Sigmoid colon (tissue), 7 donors: ENCODE results near the gene DIP2C. TPM values are rescaled to one million over a fixed set of nuclear protein-coding genes. Genes with fewer than 3 reads are reported as not detected.

Experiments used
- DNase-seq: peaks from one replicate; pipeline ENCODE4 v3.0.0-alpha.2; 2019
- H3K27ac ChIP-seq, 4 donors: fragments of 200-600 bp; sonication (generic); one replicate each; pipeline ENCODE4 v1.5.1; 2016 to 2019; ENCODE audit warnings: mild to moderate bottlenecking in 1 of 4
- H3K27me3 ChIP-seq, 3 donors: fragments of 200-600 bp; sonication (generic); one replicate each; pipeline ENCODE4 v1.5.1; 2019; ENCODE audit warnings: mild to moderate bottlenecking in 1 of 3
- H3K36me3 ChIP-seq, 4 donors: fragments of 200-600 bp; sonication (generic); one replicate each; pipeline ENCODE4 v1.5.1; 2016 to 2019
- H3K4me1 ChIP-seq, 4 donors: fragments of 200-600 bp; sonication (generic); one replicate each; pipeline ENCODE4 v1.5.1; 2017 to 2019
- H3K4me3 ChIP-seq, 4 donors: fragments of 200-600 bp; sonication (generic); one replicate each; pipeline ENCODE4 v1.5.1; 2017 to 2019; ENCODE audit warnings: mild to moderate bottlenecking in 2 of 4, moderate library complexity in 1 of 4
- H3K9me3 ChIP-seq, 4 donors: fragments of 200-600 bp in 3 of 4; sonication (generic) in 3 of 4; one replicate each; pipeline versions ENCODE4 v1.5.1 to v1.6.1; 2013 to 2019
- CTCF ChIP-seq, 4 experiments: fragments of 450-650 bp in 3 of 4; fragments of 200-600 bp in 1 of 4; IDR thresholded peaks; one replicate each; pipeline ENCODE4 v1.5.1; 2016 to 2019; ENCODE audit warnings: antibody characterized with exemption in 4 of 4, mild to moderate bottlenecking in 3 of 4, moderate library complexity in 2 of 4
- EP300 ChIP-seq, 4 donors: sonication (generic); formaldehyde crosslinking; IDR thresholded peaks; one replicate each; pipeline ENCODE4 v1.6.1; 2017; ENCODE audit warnings: antibody characterized with exemption in 4 of 4
- POLR2A ChIP-seq, 2 donors: fragments of 450-650 bp; IDR thresholded peaks; one replicate each; pipeline ENCODE4 v1.6.1; 2016; ENCODE audit warnings: antibody characterized with exemption in 2 of 2, mild to moderate bottlenecking in 2 of 2, moderate library complexity in 2 of 2
- POLR2AphosphoS5 ChIP-seq, 4 donors: sonication (generic); formaldehyde crosslinking; IDR thresholded peaks; one replicate each; pipeline ENCODE4 v1.6.1; 2017; ENCODE audit warnings: antibody characterized with exemption in 4 of 4
- WGBS, 2 donors: extraction: QIAGEN DNeasy Blood & Tissue Kit; methylation state at CpG; one replicate each; pipeline ENCODE4 v1.1.7; 2013; 5-methylcytosine and 5-hydroxymethylcytosine counted together
- intact Hi-C: fragments of 100-400 bp; cut with DNase I; formaldehyde crosslinking; loops from one replicate; pipeline ENCODE4 v1.15.1; 2023
- polyA plus RNA-seq, 3 donors: library from polyadenylated mRNA; stranded (reverse); fragments of 200-250 nt; gene quantifications; one replicate each; pipeline ENCODE4 v1.2.3, GENCODE V29; 2013
- total RNA-seq, 4 donors: library from RNA; depleted of rRNA; stranded (reverse); fragments of >200 nt; gene quantifications; one replicate each; pipeline ENCODE4 v1.1.0, GENCODE V29; 2016
- donor health status: healthy with polysubstance abuse.
- donor health status: Bipolar disorder and iron deficiency.
- donor health status: healthy.

Gene DIP2C
- total and polyA plus RNA-seq, 7 donors = 1.8 to 67.9 (median 42.1) TPM

- no peak overlapping the region for H3K4me3 ChIP-seq
- intact Hi-C loops = no loop called here
- peaks cover 5 to 79% (median 18%) of the 10 kb centered on the region in 4 donors for H3K36me3 ChIP-seq
- 85 to 97% methylated on average over 14 of the region's 14 CpGs for WGBS, 2 donors
- no peak overlapping the region for H3K27ac ChIP-seq
- no peaks in the 10 kb centered on the region for H3K27me3 ChIP-seq
- TF ChIP-seq POLR2A (IDR thresholded peaks at IDR 0.05) (no peak), CTCF (IDR thresholded peaks at IDR 0.05) (no peak), POLR2AphosphoS5 (IDR thresholded peaks at IDR 0.05) (no peak), EP300 (IDR thresholded peaks at IDR 0.05) (no peak)
- no peaks in the 10 kb centered on the region for H3K4me1 ChIP-seq
- no peaks in the 10 kb centered on the region for H3K9me3 ChIP-seq
- DNase-seq = no peak
Measured at GRCh38 chr10:311901-312665, 377.4 kb downstream of the DIP2C start.

- TF ChIP-seq EP300 (IDR thresholded peaks at IDR 0.05) (no peak), CTCF (IDR thresholded peaks at IDR 0.05) (no peak), POLR2A (IDR thresholded peaks at IDR 0.05) (no peak), POLR2AphosphoS5 (IDR thresholded peaks at IDR 0.05) (no peak)
- H3K4me1 ChIP-seq = no peaks in the 10 kb centered on the region
- 95 to 97% methylated on average over 25 of the region's 25 CpGs for WGBS, 2 donors
Measured at GRCh38 chr10:310976-311639, 378.4 kb downstream of the DIP2C start.

GRCh38 chr10:310371-310770, 379.1 kb downstream of the DIP2C start:
- no peak overlapping the region for H3K27ac ChIP-seq
- intact Hi-C loops = no loop called here
- 93 to 98% methylated on average over 5 of the region's 5 CpGs for WGBS, 2 donors
- no peak overlapping the region for H3K4me3 ChIP-seq
- H3K27me3 ChIP-seq = no peaks in the 10 kb centered on the region
- H3K36me3 ChIP-seq = peaks cover 5 to 85% (median 16%) of the 10 kb centered on the region in 4 donors
- no peaks in the 10 kb centered on the region for H3K4me1 ChIP-seq
- H3K9me3 ChIP-seq = no peaks in the 10 kb centered on the region
- no peak for DNase-seq
- TF ChIP-seq POLR2AphosphoS5 (IDR thresholded peaks at IDR 0.05) (no peak), CTCF (IDR thresholded peaks at IDR 0.05) (no peak), POLR2A (IDR thresholded peaks at IDR 0.05) (no peak), EP300 (IDR thresholded peaks at IDR 0.05) (no peak)

More at GRCh38 chr10:310976-311639, 378.4 kb downstream of the DIP2C start:
- Histone ChIP-seq H3K9me3 (no peaks in the 10 kb centered on the region), H3K36me3 (peaks cover 5 to 81% (median 16%) of the 10 kb centered on the region in 4 donors), H3K27me3 (no peaks in the 10 kb centered on the region), H3K27ac (no peak overlapping the region), H3K4me3 (no peak overlapping the region)
- intact Hi-C loops = no loop called here
- DNase-seq = no peak

- intact Hi-C loops = no loop called here
- Histone ChIP-seq H3K9me3 (no peaks in the 10 kb centered on the region), H3K4me1 (no peaks in the 10 kb centered on the region), H3K36me3 (peaks cover 5 to 79% (median 19%) of the 10 kb centered on the region in 4 donors), H3K4me3 (no peak overlapping the region), H3K27me3 (no peaks in the 10 kb centered on the region), H3K27ac (no peak overlapping the region)
- TF ChIP-seq POLR2A (IDR thresholded peaks at IDR 0.05) = no peak
- no peak for TF ChIP-seq EP300 (IDR thresholded peaks at IDR 0.05)
- TF ChIP-seq CTCF (IDR thresholded peaks at IDR 0.05) = no peak
- TF ChIP-seq POLR2AphosphoS5 (IDR thresholded peaks at IDR 0.05) = no peak
- WGBS, 2 donors = 37 to 79% methylated on average over 15 of the region's 15 CpGs
- DNase-seq = peak; percentile 54
Measured at GRCh38 chr10:308572-309085, 380.8 kb downstream of the DIP2C start.
